HepG2 (cell line): Measurements from ENCODE around the gene UTP3. TPM values are rescaled to one million over a fixed set of nuclear protein-coding genes. Genes with fewer than 3 reads are reported as not detected.

Source experiments
- FLYWCH1 ChIP-seq: sonication (generic); formaldehyde crosslinking; IDR thresholded peaks from 2 replicates; pipeline ENCODE4 v1.8.1; 2023; ENCODE audit warnings: mild to moderate bottlenecking, missing genetic modification reagents
- HNRNPL ChIP-seq: fragments of 200-400 bp; formaldehyde crosslinking; IDR thresholded peaks from 2 replicates; pipeline ENCODE4 v1.6.1; 2017; ENCODE audit warnings: mild to moderate bottlenecking, low read depth, low read length
- HNRNPUL1 ChIP-seq: fragments of 200-400 bp; formaldehyde crosslinking; IDR thresholded peaks from 2 replicates; pipeline ENCODE4 v1.6.1; 2017; ENCODE audit warnings: low read depth, mild to moderate bottlenecking, low read length, moderate library complexity
- HOXD1 ChIP-seq: sonication (generic); formaldehyde crosslinking; IDR thresholded peaks from 2 replicates; pipeline ENCODE4 v1.5.0; 2020; ENCODE audit warnings: missing genetic modification reagents
- NR1H2 ChIP-seq: sonication (generic); formaldehyde crosslinking; IDR thresholded peaks from 2 replicates; pipeline ENCODE4 v1.8.1; 2022; ENCODE audit warnings: low read depth, missing genetic modification reagents, borderline replicate concordance
- RELA ChIP-seq: sonication (generic); formaldehyde crosslinking; IDR thresholded peaks from 2 replicates; pipeline ENCODE4 v1.4.0; 2020; ENCODE audit warnings: missing genetic modification reagents
- SIX4 ChIP-seq: sonication (generic); formaldehyde crosslinking; IDR thresholded peaks from 2 replicates; pipeline ENCODE4 v1.4.0; 2020; ENCODE audit warnings: missing genetic modification reagents
- ZBTB38 ChIP-seq: sonication (generic); formaldehyde crosslinking; IDR thresholded peaks from 2 replicates; pipeline ENCODE4 v1.5.1; 2020; ENCODE audit warnings: mild to moderate bottlenecking, missing genetic modification reagents
- ZFP1 ChIP-seq: IDR thresholded peaks from 2 replicates; pipeline ENCODE4 v1.6.1; 2016
- ZNF101 ChIP-seq: sonication (generic); formaldehyde crosslinking; IDR thresholded peaks from 2 replicates; pipeline ENCODE4 v1.4.0; 2020; ENCODE audit warnings: mild to moderate bottlenecking, low read depth, missing genetic modification reagents, borderline replicate concordance
- ZNF260 ChIP-seq: sonication (generic); formaldehyde crosslinking; IDR thresholded peaks from 2 replicates; pipeline ENCODE4 v1.4.0; 2020; ENCODE audit warnings: missing genetic modification reagents, low read depth, mild to moderate bottlenecking, borderline replicate concordance
- ZNF607 ChIP-seq: sonication (generic); formaldehyde crosslinking; IDR thresholded peaks from 2 replicates; pipeline ENCODE4 v1.5.1; 2020; ENCODE audit warnings: missing genetic modification reagents, mild to moderate bottlenecking, borderline replicate concordance
- ZNF724P ChIP-seq: sonication (generic); formaldehyde crosslinking; IDR thresholded peaks from 2 replicates; pipeline ENCODE4 v1.8.0; 2022; ENCODE audit warnings: missing genetic modification reagents, borderline replicate concordance
- ZNF792 ChIP-seq: IDR thresholded peaks from 2 replicates; pipeline ENCODE4 v1.6.1; 2016
- polyA plus RNA-seq, 8 experiments: library from polyadenylated mRNA; depleted of rRNA in 3 of 8; stranded (reverse) in 7 of 8; unstranded in 1 of 8; fragments of >200 nt; fragmentation: Illumina TruSeq in 4 of 8; extraction: Trizol in 4 of 8; gene quantifications; 2 replicates each; pipeline versions ENCODE4 v1.2.1 to v1.2.3, GENCODE V29; 2011 to 2016; ENCODE audit warnings: low read depth in 4 of 8, missing spikeins in 1 of 8, mixed read lengths in 1 of 8; ENCODE audit not compliant: insufficient read depth in 1 of 8
- total RNA-seq, 5 experiments: library from RNA; depleted of rRNA; stranded (reverse); fragments of >200 nt; fragmentation: Illumina TruSeq; extraction: Trizol; gene quantifications; 2 replicates each; pipeline ENCODE4 v1.2.3, GENCODE V29; 2016; ENCODE audit warnings: low read depth in 1 of 5
- TF ChIP-seq, protein P1 (sequence below): sonication (generic); formaldehyde crosslinking; IDR thresholded peaks from 2 replicates; pipeline ENCODE4 v1.4.0; 2020; ENCODE audit warnings: missing genetic modification reagents, borderline replicate concordance
- TF ChIP-seq, protein P2 (sequence below): IDR thresholded peaks from 2 replicates; pipeline ENCODE4 v1.6.1; 2016; ENCODE audit warnings: control low read depth
- TF ChIP-seq, protein P3 (sequence below): sonication (generic); formaldehyde crosslinking; IDR thresholded peaks from 2 replicates; pipeline ENCODE4 v1.5.0; 2020; ENCODE audit warnings: mild to moderate bottlenecking, missing genetic modification reagents, borderline replicate concordance

UTP3 gene
- total and polyA plus RNA-seq, 2 of the 13 experiments (the other 11 are each of a cell fraction or from before 2014, with no cell fraction given): 6.9 to 19.5 TPM

DNA sequence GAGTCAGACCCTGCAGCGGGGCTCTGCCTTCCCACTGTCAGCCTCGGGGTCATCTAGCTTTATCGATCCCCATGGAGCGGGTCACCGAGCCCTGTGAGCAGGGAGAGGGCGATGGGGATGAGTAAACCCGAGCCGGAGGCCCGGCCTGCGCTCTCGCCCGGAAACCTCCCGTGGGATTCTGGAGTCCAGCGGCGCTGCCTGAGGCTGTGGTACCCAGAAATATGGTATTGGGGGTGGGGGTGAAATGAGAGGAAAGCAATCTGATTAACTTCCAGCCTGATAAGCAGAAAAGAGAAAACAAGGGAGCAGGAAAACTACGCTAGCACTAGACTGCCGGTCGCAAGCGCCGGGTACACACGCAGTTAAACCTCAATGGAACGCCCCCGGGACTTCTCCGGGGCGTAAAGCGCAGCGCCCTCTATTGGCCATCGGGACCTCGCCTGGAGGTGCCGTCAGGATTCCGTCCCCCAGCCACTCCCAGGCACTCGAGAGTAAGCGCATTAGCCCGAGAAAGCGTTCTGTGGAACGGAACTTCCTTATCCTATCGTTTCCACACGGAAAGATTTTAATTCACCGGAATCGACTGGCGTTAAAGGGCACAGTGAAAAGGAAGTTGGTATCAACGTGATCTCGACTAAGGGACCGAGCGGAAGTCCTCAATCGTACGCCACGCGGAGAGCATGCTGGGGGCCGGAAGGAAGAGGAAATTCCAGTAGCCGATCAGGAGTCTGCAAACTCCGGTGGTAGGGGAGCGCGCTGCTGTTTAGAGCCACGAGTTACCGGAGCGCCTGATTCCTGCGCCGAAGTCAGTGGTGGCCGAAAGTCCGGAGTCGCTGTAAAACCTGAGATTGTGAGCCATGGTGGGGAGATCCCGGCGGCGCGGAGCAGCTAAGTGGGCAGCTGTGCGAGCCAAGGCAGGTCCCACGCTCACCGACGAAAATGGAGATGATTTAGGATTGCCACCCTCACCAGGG lies at the start of gene UTP3 (continued):
- TF ChIP-seq ZNF101 (CRISPR knock-in tag) (no peak), ZBTB38 (CRISPR knock-in tag) (peak; percentile 32; the same call in 1 of the 2 replicates), NR1H2 (CRISPR knock-in tag) (no peak), SIX4 (no peak; the same call in 1 of the 2 replicates), ZNF260 (no peak), ZNF607 (CRISPR knock-in tag) (peak; percentile 86; the same call in 1 of the 2 replicates), ZNF792 (CRISPR knock-in tag) (peak; percentile 96), ZNF724P (no peak; the same call in 1 of the 2 replicates), HOXD1 (CRISPR knock-in tag) (peak; percentile 14; the same call in 1 of the 2 replicates), RELA (0 out of 2 replicates have a peak, but pooled peaks have one; percentile 72), FLYWCH1 (no peak), HNRNPL (0 out of 2 replicates have a peak, but pooled peaks have one; percentile 54), HNRNPUL1 (no peak), ZFP1 (peak; percentile 81)
- TF ChIP-seq, protein P1, sequence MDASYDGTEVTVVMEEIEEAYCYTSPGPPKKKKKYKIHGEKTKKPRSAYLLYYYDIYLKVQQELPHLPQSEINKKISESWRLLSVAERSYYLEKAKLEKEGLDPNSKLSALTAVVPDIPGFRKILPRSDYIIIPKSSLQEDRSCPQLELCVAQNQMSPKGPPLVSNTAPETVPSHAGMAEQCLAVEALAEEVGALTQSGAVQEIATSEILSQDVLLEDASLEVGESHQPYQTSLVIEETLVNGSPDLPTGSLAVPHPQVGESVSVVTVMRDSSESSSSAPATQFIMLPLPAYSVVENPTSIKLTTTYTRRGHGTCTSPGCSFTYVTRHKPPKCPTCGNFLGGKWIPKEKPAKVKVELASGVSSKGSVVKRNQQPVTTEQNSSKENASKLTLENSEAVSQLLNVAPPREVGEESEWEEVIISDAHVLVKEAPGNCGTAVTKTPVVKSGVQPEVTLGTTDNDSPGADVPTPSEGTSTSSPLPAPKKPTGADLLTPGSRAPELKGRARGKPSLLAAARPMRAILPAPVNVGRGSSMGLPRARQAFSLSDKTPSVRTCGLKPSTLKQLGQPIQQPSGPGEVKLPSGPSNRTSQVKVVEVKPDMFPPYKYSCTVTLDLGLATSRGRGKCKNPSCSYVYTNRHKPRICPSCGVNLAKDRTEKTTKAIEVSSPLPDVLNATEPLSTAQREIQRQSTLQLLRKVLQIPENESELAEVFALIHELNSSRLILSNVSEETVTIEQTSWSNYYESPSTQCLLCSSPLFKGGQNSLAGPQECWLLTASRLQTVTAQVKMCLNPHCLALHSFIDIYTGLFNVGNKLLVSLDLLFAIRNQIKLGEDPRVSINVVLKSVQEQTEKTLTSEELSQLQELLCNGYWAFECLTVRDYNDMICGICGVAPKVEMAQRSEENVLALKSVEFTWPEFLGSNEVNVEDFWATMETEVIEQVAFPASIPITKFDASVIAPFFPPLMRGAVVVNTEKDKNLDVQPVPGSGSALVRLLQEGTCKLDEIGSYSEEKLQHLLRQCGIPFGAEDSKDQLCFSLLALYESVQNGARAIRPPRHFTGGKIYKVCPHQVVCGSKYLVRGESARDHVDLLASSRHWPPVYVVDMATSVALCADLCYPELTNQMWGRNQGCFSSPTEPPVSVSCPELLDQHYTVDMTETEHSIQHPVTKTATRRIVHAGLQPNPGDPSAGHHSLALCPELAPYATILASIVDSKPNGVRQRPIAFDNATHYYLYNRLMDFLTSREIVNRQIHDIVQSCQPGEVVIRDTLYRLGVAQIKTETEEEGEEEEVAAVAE (CRISPR knock-in tag): peak; percentile 79; the same call in 1 of the 2 replicates
- TF ChIP-seq, protein P2, sequence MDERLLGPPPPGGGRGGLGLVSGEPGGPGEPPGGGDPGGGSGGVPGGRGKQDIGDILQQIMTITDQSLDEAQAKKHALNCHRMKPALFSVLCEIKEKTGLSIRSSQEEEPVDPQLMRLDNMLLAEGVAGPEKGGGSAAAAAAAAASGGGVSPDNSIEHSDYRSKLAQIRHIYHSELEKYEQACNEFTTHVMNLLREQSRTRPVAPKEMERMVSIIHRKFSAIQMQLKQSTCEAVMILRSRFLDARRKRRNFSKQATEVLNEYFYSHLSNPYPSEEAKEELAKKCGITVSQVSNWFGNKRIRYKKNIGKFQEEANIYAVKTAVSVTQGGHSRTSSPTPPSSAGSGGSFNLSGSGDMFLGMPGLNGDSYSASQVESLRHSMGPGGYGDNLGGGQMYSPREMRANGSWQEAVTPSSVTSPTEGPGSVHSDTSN (CRISPR knock-in tag): no peak
- TF ChIP-seq, protein P3, sequence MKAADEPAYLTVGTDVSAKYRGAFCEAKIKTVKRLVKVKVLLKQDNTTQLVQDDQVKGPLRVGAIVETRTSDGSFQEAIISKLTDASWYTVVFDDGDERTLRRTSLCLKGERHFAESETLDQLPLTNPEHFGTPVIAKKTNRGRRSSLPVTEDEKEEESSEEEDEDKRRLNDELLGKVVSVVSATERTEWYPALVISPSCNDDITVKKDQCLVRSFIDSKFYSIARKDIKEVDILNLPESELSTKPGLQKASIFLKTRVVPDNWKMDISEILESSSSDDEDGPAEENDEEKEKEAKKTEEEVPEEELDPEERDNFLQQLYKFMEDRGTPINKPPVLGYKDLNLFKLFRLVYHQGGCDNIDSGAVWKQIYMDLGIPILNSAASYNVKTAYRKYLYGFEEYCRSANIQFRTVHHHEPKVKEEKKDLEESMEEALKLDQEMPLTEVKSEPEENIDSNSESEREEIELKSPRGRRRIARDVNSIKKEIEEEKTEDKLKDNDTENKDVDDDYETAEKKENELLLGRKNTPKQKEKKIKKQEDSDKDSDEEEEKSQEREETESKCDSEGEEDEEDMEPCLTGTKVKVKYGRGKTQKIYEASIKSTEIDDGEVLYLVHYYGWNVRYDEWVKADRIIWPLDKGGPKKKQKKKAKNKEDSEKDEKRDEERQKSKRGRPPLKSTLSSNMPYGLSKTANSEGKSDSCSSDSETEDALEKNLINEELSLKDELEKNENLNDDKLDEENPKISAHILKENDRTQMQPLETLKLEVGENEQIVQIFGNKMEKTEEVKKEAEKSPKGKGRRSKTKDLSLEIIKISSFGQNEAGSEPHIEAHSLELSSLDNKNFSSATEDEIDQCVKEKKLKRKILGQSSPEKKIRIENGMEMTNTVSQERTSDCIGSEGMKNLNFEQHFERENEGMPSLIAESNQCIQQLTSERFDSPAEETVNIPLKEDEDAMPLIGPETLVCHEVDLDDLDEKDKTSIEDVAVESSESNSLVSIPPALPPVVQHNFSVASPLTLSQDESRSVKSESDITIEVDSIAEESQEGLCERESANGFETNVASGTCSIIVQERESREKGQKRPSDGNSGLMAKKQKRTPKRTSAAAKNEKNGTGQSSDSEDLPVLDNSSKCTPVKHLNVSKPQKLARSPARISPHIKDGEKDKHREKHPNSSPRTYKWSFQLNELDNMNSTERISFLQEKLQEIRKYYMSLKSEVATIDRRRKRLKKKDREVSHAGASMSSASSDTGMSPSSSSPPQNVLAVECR (CRISPR knock-in tag): peak; percentile 92
